HFF-Myc (cell line): Measurements from ENCODE around the gene UGT8.
"Not testable (repeated sequence)": the region's sequence is repeated elsewhere in the genome, so short reads cannot be mapped to it uniquely, and the experiment has no call there.

Source experiments
- DNase-seq: peaks from one replicate; pipeline ENCODE4 v3.0.0-alpha.2; 2011; ENCODE audit warnings: low read depth; ENCODE audit errors: extremely low read depth
- H3K4me3 ChIP-seq: replicated peaks from 2 replicates; pipeline ENCODE4 v1.5.1; 2011; ENCODE audit warnings: low read depth, mild to moderate bottlenecking, control low read depth, low read length
- CTCF ChIP-seq: IDR thresholded peaks from 2 replicates; pipeline ENCODE4 v1.5.1; 2012; ENCODE audit warnings: mild to moderate bottlenecking, low read depth, low read length, control low read depth; ENCODE audit errors: missing control alignments

The UGT8 gene

DNA sequence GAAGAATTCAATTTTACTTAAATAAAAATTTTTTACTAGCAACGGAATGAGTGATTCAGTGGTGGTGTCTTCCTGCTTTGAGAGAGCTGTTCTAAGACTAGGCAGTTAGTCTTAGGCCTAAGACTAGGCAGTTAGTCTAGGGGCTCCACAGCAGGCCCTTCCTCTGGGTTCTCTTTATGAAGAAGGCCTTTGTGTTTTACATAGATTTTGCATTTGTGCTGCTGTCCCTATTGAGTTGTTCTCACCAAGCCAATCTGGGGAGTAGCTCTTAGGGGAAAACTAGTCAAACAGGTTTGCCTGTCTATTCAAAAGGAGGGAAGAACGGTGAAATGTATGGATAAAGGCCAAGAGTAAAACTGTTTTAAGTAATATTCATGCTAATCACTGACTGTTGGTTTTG is 7.6 kb downstream of the UGT8 start:
- TF ChIP-seq CTCF: no peak
- no peak for DNase-seq
- H3K4me3 ChIP-seq: no peak overlapping the region

DNA sequence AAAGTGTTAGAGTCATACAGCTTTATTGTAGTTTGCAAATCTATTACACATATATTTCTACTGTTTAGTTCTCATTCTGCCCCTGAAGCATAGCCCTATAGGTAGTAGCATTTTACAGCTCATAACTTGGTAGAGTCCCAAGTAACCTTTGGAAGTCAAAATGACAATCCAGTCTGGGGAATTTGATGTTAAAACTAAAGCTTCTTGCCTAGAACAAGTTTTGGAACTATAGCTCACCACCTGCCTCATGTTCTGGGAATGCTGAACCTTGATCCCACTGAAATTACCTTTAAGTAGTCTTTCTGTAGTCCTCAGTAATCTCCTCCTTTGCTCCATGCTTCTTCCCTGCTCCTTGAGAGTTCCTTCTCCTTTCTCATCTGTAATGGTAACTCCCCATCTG is 8.4 kb downstream of the UGT8 start:
- DNase-seq: no peak
- no peak for TF ChIP-seq CTCF
- no peak overlapping the region for H3K4me3 ChIP-seq

GRCh38 chr4:114613560-114613959 is 15.0 kb downstream of the UGT8 start:
- DNase-seq: no peak

GRCh38 chr4:114615435-114615834 is 16.8 kb downstream of the UGT8 start:
- no peak for TF ChIP-seq CTCF
- no peak overlapping the region for H3K4me3 ChIP-seq
- DNase-seq: no peak

More at GRCh38 chr4:114613560-114613959, 15.0 kb downstream of the UGT8 start:
- no peak overlapping the region for H3K4me3 ChIP-seq
- no peak for TF ChIP-seq CTCF

GRCh38 chr4:114616036-114616435 is 17.4 kb downstream of the UGT8 start:
- H3K4me3 ChIP-seq, DNase-seq: not testable (repeated sequence)

DNA sequence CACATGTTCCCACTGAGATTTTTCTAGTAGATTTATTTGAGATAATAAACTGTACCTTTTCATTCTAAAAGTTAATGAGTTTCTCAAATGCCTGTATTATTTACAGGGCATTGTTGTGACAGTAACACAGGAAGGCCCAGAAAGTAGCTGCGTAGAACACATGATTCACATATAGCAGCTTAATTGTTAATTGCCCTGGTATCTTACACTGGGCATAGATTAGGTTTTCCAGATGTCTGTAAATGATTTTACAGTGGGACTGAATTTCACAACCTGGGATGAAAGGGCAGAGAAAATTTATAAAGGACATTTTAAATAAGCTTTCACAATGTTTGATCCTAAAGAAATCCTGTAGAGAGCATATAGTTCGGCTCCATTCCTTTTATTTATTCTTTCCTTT is 27.6 kb downstream of the UGT8 start:
- DNase-seq: no peak
- H3K4me3 ChIP-seq: no peak overlapping the region
- TF ChIP-seq CTCF: no peak

DNA sequence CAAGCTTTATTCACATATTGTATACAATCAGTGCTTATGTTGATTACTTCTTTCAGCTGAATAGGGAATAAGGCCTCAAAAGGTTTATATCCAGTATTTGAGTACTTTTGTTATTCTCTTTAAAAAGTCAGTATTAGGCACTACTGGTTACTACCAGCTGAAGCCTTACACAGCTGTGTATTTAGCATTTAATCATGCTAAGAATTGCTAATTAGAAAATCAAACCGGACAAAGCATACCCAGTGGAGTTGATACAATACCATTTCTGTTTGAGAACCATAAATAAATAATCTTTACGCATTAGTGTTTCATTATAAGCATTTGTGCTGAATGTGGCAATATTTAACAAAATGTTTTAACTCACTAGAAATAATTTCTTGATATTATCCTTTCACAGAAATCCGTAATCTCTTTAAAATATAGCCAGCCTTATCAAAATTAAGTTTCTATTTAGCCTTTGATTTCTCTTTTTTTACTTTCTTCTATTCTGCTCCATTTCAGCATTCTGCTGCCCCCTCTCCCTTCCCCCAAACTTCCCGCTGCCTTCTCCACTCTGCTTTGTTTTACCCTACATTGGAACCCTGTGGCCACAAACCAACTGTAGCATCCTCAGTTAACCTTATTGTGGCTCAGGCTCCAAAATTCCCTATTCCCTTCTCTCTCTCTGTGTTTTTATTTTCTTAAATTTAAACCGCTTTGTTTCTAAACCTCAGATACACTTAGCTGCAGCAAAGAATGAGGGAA is 37.8 kb downstream of the UGT8 start:
- TF ChIP-seq CTCF: no peak
- no peak for DNase-seq
- no peak overlapping the region for H3K4me3 ChIP-seq
